ENCODE measurements around the gene MFAP3L. TPM values are rescaled to one million over a fixed set of nuclear protein-coding genes. Genes with fewer than 3 reads are reported as not detected.

The MFAP3L gene
- polyA plus RNA-seq, 3 donors, result 0.01 to 0.18 TPM; not detected in 1

DNA sequence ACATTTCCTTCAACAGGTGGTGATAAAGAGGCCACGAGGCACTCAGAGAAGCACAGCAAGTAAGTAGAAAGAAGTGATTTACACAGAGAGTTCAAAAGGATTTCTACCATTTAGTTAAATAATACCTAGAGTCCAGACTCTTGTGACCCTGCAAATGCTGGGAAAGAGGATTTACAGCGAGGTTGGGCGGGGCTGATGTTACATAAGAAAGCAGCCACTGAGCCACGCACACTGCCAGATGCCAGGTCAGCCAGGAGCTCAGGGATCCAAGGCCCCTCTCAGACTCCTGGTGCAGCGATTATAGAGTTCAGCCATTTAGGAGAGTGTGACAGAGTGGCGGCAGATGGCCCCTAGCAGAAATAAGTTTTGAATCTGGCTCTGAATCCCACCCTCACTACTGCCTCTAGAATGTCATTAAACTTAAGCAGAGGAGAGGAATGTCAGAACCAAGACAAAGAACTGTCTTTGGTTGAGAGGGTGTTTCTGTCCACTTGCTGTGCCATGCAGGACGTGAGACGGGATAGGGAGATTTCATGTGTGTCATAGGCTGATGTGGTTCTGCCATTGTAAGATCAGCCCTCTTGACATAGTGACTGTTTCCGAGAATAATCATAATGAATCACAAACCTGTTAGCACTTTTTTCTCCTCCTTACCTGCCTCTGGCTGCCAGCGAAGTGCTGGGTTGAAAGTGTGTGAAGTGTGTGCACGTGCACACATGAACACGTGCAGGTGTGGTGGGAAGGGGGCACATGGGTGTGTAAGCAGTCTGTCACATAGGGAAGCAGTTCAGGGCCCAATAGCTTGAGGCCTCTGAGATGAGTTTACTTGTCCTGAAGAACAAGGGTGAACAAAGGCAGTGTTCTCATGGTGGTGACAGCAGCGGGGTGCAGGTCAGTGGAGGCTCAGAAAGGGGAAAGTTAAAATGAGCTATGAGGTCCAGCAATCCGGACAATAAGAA is 50.1 kb downstream of the MFAP3L start:
- H3K27me3 ChIP-seq (ENCODE audit: control insufficient read depth in 2 of 2, insufficient read depth in 2 of 2, low read length in 2 of 2), result no peaks in the 10 kb centered on the region
- no peaks in the 10 kb centered on the region for H3K36me3 Mint-ChIP-seq

More for the DNA sequence above, 50.1 kb downstream of the MFAP3L start:
- intact Hi-C loops (cut with micrococcal nuclease), result no loop called here
- 87% methylated on average over 7 of the region's 14 CpGs for WGBS (ENCODE audit: insufficient coverage)
- H3K4me1 ChIP-seq (ENCODE audit: control insufficient read depth in 1 of 2, insufficient read depth in 2 of 2, low read length in 2 of 2), result no peaks in the 10 kb centered on the region
- Mint-ChIP-seq H3K4me3 (no peak overlapping the region), H3K9me3 (peaks cover 0 to 3% (median 0%) of the 10 kb centered on the region in 7 donors), H3K27me3 (ENCODE audit: low read depth in 3 of 3) (peaks cover 0 to 10% (median 6%) of the 10 kb centered on the region in 3 donors), H3K4me1 (no peaks in the 10 kb centered on the region), H3K27ac (no peak overlapping the region)
- DNase-seq, result no peak
- H2AFZ ChIP-seq (ENCODE audit: insufficient read depth, low read depth, low read length, poor library complexity, severe bottlenecking), result no peak overlapping the region
- H3K79me2 ChIP-seq (ENCODE audit: insufficient read depth, low read length), result no peaks in the 10 kb centered on the region
- no peak overlapping the region for H3K27ac ChIP-seq (ENCODE audit: low read depth in 1 of 2, low read length in 2 of 2)
- H3K9ac ChIP-seq (ENCODE audit: insufficient read depth, low read length, poor library complexity, severe bottlenecking), result no peak overlapping the region
- H3K4me3 ChIP-seq (replicated peaks in 1 of 3; ENCODE audit: low read depth in 2 of 3, low read length in 3 of 3), result no peak overlapping the region
- H3K4me2 ChIP-seq (replicated peaks; ENCODE audit: extremely low read depth, low read length, poor library complexity, severe bottlenecking), result no peak overlapping the region
- no peaks in the 10 kb centered on the region for H4K20me1 ChIP-seq (ENCODE audit: insufficient read depth, low read length)
- H3K9me3 ChIP-seq (replicated peaks in 1 of 2; ENCODE audit: control insufficient read depth in 1 of 2, insufficient read depth in 1 of 2, low read length in 2 of 2), result no peaks in the 10 kb centered on the region
- TF ChIP-seq CTCF (IDR thresholded peaks at IDR 0.05), result no peak
- H3K36me3 ChIP-seq (replicated peaks in 1 of 2; ENCODE audit: control insufficient read depth in 1 of 2, insufficient read depth in 2 of 2, low read length in 2 of 2), result no peaks in the 10 kb centered on the region
